HG02884 (cell line): ENCODE results near the gene GLIPR1.
"Not testable (repeated sequence)": the region's sequence is repeated elsewhere in the genome, so short reads cannot be mapped to it uniquely, and the experiment has no call there.

Source experiments
- ATAC-seq: cut with Tn5 transposase; IDR thresholded peaks from one replicate; pipeline ENCODE4 v1.9.1; 2021; ENCODE audit warnings: mild to moderate bottlenecking, moderate library complexity; ENCODE audit not compliant: unreplicated experiment

Gene GLIPR1

GRCh38 chr12:75508159-75508558 is 27.6 kb downstream of the GLIPR1 start:
- ATAC-seq: no peak

GRCh38 chr12:75509621-75510020 is 29.1 kb downstream of the GLIPR1 start:
- no peak for ATAC-seq

- peak; percentile 96 for ATAC-seq
These were observed 30.8 kb downstream of the GLIPR1 start, which contains the start of gene KRR1 for GRCh38 chr12:75511116-75512048. Gene KRR1 (minus strand): TSS chr12:75511609. CDS start chr12:75511597, 12 bp downstream.

- ATAC-seq: not testable (repeated sequence)
These were observed 40.7 kb downstream of the GLIPR1 start for GRCh38 chr12:75521224-75521623.

GRCh38 chr12:75522124-75522523 is 41.6 kb downstream of the GLIPR1 start:
- ATAC-seq: not testable (repeated sequence)

- ATAC-seq: no peak
These were observed 44.7 kb downstream of the GLIPR1 start for GRCh38 chr12:75525263-75525662.

- ATAC-seq: peak; percentile 98
These were observed 46.3 kb downstream of the GLIPR1 start for GRCh38 chr12:75526655-75527511.

- ATAC-seq: no peak
These were observed 47.7 kb downstream of the GLIPR1 start for GRCh38 chr12:75528272-75528671.

GRCh38 chr12:75528692-75529091 is 48.1 kb downstream of the GLIPR1 start:
- ATAC-seq: no peak

- ATAC-seq: no peak
These were observed 48.8 kb downstream of the GLIPR1 start for GRCh38 chr12:75529316-75529715.

GRCh38 chr12:75529826-75530225 is 49.3 kb downstream of the GLIPR1 start:
- no peak for ATAC-seq

- ATAC-seq: no peak
These were observed 52.7 kb downstream of the GLIPR1 start for GRCh38 chr12:75533239-75533638.

- no peak for ATAC-seq
These were observed 59.3 kb downstream of the GLIPR1 start for GRCh38 chr12:75539889-75540288.

- no peak for ATAC-seq
These were observed 62.4 kb downstream of the GLIPR1 start for GRCh38 chr12:75542942-75543341.

GRCh38 chr12:75543529-75543928 is 63.0 kb downstream of the GLIPR1 start:
- ATAC-seq: no peak

- ATAC-seq: no peak
These were observed 65.1 kb downstream of the GLIPR1 start for GRCh38 chr12:75545636-75546035.

- ATAC-seq: no peak
These were observed 68.3 kb downstream of the GLIPR1 start for GRCh38 chr12:75548879-75549278.

GRCh38 chr12:75549989-75550388 is 69.4 kb downstream of the GLIPR1 start:
- ATAC-seq: no peak

GRCh38 chr12:75550401-75551240 is 70.1 kb downstream of the GLIPR1 start:
- no peak for ATAC-seq

GRCh38 chr12:75551477-75551876 is 70.9 kb downstream of the GLIPR1 start:
- no peak for ATAC-seq

- ATAC-seq: no peak
These were observed 72.8 kb downstream of the GLIPR1 start for GRCh38 chr12:75553398-75553797.
